GDM1 (cell line): ENCODE measurements around the gene MDFIC2.

ENCODE experiments used
- DNase-seq: peaks from one replicate; lab custom pipeline; 2025; lab: John Stamatoyannopoulos, UW

Gene MDFIC2

GRCh38 chr3:70180664-70181063 is 131.8 kb downstream of the MDFIC2 start:
- DNase-seq = no peak

GRCh38 chr3:70179111-70179510 is 133.3 kb downstream of the MDFIC2 start:
- DNase-seq = no peak

GRCh38 chr3:70177881-70178645 is 134.4 kb downstream of the MDFIC2 start:
- DNase-seq = no peak

GRCh38 chr3:70176224-70176623 is 136.2 kb downstream of the MDFIC2 start:
- DNase-seq = no peak

GRCh38 chr3:70156808-70157207 is 155.6 kb downstream of the MDFIC2 start:
- no peak for DNase-seq

GRCh38 chr3:70150599-70150998 is 161.8 kb downstream of the MDFIC2 start:
- DNase-seq = no peak

- DNase-seq = no peak
Measured at GRCh38 chr3:70149714-70150400, 162.6 kb downstream of the MDFIC2 start.
